Liver (tissue), 3 donors: ENCODE data around the gene BRF1.

Experiments used
- RXRA ChIP-seq, 2 donors: IDR thresholded peaks; 2 replicates each; pipeline ENCODE4 v1.6.1; 2017 to 2018; ENCODE audit warnings: antibody characterized with exemption in 2 of 2, mild to moderate bottlenecking in 1 of 2
- TAF1 ChIP-seq: conservative IDR thresholded peaks from 2 replicates; pipeline ENCODE4 v1.6.1; 2016; ENCODE audit warnings: antibody characterized with exemption, mild to moderate bottlenecking
- TF ChIP-seq, protein P1 (sequence below): fragments of 150-350 bp; IDR thresholded peaks from 2 replicates; pipeline ENCODE4 v1.5.1; 2017; ENCODE audit warnings: improper control_type of control experiment, low read depth, low read length; ENCODE audit not compliant: missing input control
- donor health status: healthy.
- donor health status: healthy.

- TF ChIP-seq, protein P1, sequence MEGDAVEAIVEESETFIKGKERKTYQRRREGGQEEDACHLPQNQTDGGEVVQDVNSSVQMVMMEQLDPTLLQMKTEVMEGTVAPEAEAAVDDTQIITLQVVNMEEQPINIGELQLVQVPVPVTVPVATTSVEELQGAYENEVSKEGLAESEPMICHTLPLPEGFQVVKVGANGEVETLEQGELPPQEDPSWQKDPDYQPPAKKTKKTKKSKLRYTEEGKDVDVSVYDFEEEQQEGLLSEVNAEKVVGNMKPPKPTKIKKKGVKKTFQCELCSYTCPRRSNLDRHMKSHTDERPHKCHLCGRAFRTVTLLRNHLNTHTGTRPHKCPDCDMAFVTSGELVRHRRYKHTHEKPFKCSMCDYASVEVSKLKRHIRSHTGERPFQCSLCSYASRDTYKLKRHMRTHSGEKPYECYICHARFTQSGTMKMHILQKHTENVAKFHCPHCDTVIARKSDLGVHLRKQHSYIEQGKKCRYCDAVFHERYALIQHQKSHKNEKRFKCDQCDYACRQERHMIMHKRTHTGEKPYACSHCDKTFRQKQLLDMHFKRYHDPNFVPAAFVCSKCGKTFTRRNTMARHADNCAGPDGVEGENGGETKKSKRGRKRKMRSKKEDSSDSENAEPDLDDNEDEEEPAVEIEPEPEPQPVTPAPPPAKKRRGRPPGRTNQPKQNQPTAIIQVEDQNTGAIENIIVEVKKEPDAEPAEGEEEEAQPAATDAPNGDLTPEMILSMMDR, result no peak
- TF ChIP-seq RXRA (IDR thresholded peaks at IDR 0.05) (no peak), TAF1 (no peak)
These were observed 12.2 kb upstream of the BRF1 start for GRCh38 chr14:105312973-105313372.
